ENCODE measurements around the gene ZNF821.
A peak's percentile ranks its signal among the peaks of the same experiment; 100 is the strongest.
"Not testable (repeated sequence)": the region's sequence is repeated elsewhere in the genome, so short reads cannot be mapped to it uniquely, and the experiment has no call there.

The ZNF821 gene

GRCh38 chr16:71854369-71854948 lies 29.5 kb downstream of the ZNF821 start:
- no peak for DNase-seq

DNA sequence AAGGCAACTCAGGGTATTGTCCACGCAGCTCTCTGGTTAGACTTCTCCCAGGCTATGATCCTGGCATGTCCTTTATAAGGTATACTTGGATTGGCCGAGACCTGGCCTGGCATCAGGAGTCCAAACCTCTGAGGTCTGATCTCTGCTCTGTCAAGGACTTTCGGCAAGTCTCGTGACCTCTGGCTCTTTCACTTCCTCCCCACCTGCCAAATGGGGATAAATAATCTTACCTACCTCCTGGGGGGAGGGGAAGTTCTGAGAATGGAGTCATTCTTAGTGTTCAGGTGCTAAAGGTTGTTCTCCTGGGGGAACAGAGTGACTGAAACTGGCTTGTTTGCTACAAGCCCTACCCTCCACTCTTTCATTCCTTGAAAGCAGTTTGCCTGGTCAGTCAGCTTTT lies 30.6 kb downstream of the ZNF821 start:
- no peak for DNase-seq

- DNase-seq: no peak
Observed at GRCh38 chr16:71852561-71852960, 31.4 kb downstream of the ZNF821 start.

DNA sequence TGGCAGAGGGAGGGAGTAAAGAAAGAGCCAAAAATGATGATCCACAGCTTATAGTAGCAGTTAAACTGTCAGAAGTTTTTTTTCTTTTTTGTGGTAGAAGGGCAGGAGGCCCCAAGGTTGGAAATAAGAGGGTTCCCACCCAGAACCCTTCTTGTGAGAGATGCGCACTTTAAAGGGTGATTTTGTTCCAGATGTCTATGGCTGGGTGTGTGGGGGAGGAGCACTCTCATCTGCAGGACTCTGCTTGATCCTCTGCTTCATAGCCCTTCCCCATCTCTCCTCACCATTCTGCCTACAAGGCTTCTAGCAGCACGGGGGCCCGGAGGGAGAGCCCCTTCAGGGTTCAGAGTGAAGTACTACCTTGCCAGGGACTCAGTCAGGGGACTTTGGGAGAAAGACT lies 31.8 kb downstream of the ZNF821 start:
- no peak for DNase-seq

- DNase-seq: no peak
Observed at GRCh38 chr16:71851746-71852145, 32.2 kb downstream of the ZNF821 start.

DNA sequence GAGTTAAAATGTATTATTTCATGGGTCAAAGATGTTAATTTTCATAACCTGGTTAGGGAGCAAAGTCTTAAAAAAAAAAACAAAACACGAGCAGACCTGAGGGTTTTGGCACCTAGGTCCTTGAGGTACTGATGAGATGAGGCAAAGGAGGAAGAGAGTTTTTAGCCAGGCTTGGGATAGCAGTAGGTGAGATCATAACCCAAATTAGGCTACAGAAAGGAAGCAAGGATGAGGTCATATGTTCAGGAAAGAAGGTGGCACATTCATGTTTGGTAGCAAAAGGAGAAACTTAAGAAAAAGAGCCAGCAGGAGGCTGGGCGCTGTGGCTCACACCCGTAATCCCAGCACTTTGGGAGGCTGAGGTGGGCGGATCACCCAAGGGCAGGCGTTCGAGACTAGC lies 35.4 kb downstream of the ZNF821 start:
- no peak for DNase-seq

- no peak for DNase-seq
Observed at GRCh38 chr16:71847096-71847495, 36.9 kb downstream of the ZNF821 start.

DNA sequence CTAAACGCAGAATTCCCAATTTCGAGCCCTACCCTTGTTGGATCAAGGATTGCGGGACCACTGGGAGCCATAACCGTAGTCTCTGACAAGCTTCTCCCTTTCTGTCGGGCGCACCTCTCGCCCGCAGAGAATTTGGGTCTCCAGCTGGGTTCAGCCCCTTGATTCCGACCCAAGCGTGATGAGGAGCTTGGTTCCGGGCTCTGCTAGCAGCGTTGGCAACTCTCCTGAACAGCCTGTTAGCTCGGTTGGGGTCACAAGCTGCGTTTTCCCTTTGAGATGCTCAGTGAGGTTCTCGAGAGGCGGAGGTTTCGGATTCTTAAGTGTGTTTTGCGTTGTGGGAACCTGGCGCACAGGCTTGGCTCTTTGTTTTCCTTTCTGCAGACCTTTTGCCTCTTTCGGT lies 37.6 kb downstream of the ZNF821 start:
- DNase-seq: no peak

- DNase-seq: peak; percentile 74
Observed at GRCh38 chr16:71845639-71846430, 38.1 kb downstream of the ZNF821 start, which contains the start of gene ATXN1L. Gene ATXN1L (plus strand): TSS chr16:71845976. CDS start chr16:71849741, 3,765 bp downstream.

DNA sequence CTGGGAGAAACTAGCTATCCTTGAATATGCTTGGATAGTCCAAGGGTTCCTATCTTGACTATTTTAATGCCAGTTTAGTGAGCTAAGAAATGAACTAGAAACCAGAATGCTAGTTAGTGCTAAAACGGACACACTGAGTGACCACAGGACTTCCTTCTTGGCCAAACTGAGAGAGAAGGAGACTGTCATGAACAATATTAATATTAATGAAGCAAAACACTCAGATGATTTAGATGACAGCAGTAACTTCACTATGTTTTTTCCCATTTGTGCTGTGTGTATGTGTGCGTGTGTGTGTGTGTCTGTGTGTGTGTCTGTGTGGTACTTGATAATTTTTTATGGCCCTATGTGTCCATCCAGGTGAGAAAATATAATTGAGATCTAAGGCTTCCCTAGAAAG lies 40.4 kb downstream of the ZNF821 start:
- no peak for DNase-seq

DNA sequence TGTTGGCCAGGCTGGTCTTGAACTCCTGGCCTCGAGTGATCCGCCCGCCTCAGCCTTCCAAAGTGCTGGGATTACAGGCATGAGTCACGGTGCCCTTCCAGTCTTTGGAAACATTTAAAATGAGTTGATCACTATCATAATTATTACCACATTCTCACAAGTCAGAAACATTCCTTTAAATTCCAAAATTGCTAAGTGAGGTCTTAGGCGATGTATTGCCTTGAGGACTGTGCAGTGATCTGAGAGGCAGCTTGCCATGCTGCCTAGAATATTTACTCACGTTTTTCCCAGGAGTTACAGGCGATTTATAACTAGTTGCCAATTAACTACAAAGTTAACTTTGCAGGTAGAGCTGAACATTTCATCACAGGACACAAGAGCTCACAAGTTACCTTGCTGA lies 43.9 kb downstream of the ZNF821 start:
- no peak for DNase-seq

DNA sequence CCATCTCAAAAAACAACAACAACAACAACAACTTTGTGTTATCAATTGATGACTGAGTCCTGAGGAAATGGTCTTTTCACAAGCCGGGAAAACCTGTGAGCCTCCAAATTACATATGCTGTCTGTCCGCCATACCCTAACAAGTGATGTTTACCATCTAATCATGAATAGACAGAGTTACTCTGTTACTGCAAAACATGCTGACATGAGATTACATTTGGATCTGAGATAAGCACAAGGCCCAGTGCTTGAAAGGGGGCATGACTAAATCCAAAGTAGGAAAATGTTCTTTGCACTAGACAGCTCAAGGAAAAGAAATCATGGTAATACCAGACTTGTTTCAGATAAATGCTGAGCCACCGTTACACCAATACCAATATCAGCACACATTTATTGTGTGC lies 46.8 kb downstream of the ZNF821 start:
- DNase-seq: no peak

- no peak for DNase-seq
Observed at GRCh38 chr16:71834291-71834690, 49.7 kb downstream of the ZNF821 start.

DNA sequence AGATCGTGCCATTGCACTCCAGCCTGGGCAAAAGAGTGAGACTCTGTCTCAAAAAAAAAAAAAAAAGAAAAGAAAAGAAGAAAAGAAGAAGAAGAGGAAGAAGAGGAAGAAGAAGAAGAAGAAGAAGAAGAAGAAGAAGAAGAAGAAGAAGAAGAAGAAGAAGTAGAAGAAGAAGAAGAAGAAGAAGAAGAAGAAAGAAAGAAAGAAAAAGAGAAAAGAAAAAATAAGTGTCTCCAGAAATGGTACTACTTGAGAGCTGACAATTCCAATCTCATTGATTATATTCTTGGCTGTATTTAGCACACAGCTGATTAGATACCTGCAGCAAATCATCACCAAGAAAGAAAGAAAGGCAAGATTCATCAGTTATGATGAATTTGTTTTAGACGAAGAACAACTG lies 51.9 kb downstream of the ZNF821 start:
- DNase-seq: not testable (repeated sequence)

GRCh38 chr16:71831698-71832097 lies 52.3 kb downstream of the ZNF821 start:
- DNase-seq: not testable (repeated sequence)

GRCh38 chr16:71830359-71830758 lies 53.6 kb downstream of the ZNF821 start:
- DNase-seq: no peak

DNA sequence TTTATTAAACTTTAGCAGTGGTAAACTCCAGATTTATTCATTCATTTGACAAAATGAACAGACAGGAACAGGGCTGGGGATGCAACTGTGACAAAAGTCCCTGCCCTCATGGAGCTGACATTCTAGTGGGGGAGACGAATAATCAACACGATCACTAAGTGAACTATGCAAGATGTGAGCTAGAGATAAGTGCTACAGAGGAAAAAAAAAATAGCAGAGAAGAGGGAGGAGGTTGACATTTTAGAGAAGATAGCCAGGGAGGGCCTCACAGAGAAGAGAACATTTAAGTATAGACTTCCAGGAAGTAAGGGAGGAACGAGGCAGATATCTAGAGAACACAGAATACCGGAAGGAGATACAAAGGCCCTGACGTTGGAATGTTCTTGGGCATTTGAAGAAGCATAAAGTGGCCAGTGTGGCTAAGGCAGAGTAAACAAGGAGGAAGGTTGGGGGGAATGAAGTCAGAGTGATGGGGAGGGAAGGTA lies 57.4 kb downstream of the ZNF821 start:
- no peak for DNase-seq

DNA sequence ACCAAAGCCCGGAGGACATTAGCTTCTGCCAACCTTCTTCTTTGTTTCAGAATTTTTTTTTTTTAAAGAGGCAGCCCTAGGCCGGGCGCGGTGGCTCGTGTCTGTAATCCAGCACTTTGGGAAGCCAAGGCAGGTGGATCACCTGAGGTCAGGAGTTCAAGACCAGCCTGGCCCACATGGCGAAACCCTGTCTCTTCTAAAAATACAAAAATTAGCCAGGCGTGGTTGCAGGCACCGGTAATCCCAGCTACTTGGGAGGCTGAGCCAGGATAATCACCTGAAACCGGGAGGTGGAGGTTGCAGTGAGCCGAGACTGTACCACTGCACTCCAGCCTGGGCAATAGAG lies 66.9 kb downstream of the ZNF821 start:
- not testable (repeated sequence) for DNase-seq

DNA sequence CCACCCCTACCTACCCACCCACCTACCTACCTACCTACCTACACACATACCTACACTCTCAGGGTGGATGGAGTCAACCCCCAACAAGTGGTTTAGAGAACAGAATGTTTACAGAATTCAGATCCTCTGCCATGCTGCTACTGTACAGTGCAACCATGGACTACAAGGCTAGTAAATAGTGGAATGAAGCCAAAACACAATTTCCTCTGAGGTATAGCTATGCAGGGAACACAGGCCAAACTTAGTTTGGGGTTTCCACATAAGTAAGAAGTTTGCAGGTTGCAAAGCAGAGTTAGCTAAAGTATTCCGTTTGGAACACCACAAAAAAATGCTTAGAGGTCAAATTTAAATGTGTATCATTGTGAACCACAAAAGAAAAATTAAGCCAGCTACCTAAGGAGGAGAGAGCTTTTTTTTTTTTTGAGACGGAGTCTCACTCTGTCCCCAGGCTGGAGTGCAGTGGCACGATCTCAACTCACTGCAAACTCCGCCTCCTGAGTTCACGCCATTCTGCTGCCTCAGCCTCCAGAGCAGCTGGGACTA lies 72.7 kb downstream of the ZNF821 start:
- no peak for DNase-seq

DNA sequence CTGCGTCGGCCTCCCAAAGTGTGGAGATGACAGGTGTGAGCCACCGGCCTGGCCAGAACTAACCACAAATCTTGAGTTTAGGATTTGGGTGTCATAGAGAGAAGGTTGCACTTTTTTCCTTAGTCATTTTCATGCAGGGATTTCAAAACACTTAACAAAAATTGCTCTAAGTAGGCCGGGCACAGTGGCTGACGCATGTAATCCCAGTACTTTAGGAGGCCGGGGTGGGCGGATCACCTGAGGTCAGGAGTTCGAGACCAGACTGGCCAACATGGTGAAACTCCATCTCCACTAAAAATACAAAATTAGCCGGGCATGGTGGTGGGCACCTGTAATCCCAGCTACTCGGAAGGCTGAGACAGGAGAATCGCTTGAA lies 73.8 kb downstream of the ZNF821 start:
- DNase-seq: not testable (repeated sequence)
